T-helper 1 cell treated with Interleukin-12 subunit alpha and Interleukin-12 subunit beta and Interleukin-4 antibody, amounts not matched to agents 30 μg/mL and 1 μg/mL, for 36 hours (primary cell): ENCODE data around the gene CPA4.

Experiments used
- H3K27ac Mint-ChIP-seq: one replicate; pipeline ENCODE4 v1.8.0; 2021; ENCODE audit warnings: mild to moderate bottlenecking, mixed read lengths
- H3K27me3 Mint-ChIP-seq: one replicate; pipeline ENCODE4 v1.8.0; 2021; ENCODE audit warnings: low read depth, mixed read lengths
- H3K36me3 Mint-ChIP-seq: one replicate; pipeline ENCODE4 v1.8.0; 2021; ENCODE audit warnings: low read depth, mixed read lengths
- H3K4me1 Mint-ChIP-seq: one replicate; pipeline ENCODE4 v1.8.0; 2021; ENCODE audit warnings: low read depth, mixed read lengths
- H3K4me3 Mint-ChIP-seq: one replicate; pipeline ENCODE4 v1.8.0; 2021; ENCODE audit warnings: mild to moderate bottlenecking, moderate library complexity, mixed read lengths
- H3K9me3 Mint-ChIP-seq: one replicate; pipeline ENCODE4 v1.8.0; 2021; ENCODE audit warnings: mixed read lengths

Gene CPA4

DNA sequence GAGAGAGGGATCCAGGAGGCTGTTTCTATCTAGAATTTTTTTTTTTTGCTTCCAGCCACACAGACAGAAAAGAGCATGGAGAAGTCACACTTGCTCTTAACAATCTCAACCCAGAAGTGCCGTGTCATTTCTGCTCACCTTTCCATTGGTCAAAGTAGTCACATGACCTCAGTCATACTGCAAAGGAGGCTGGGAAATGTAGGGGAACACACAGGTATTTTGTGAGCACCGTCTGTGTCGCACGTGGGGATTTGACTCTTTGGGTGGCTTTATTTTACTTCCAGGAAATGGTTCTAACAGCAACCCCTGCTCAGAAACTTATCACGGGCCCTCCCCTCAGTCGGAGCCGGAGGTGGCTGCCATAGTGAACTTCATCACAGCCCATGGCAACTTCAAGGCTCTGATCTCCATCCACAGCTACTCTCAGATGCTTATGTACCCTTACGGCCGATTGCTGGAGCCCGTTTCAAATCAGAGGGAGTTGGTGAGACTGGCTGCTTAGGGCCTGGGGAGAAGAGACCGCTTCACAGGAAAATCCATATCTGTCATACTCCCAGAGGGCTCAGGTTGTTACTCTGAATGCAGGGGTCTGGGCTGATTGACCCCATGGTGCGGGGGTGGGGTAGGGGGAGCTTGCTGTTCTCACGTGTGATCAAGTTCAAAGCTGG, 74.3 kb downstream of the CPA4 start:
- H3K27me3 Mint-ChIP-seq, result no peaks in the 10 kb centered on the region
- no peaks in the 10 kb centered on the region for H3K9me3 Mint-ChIP-seq
- H3K27ac Mint-ChIP-seq, result peak overlapping the region; percentile 42
- H3K4me3 Mint-ChIP-seq, result peak overlapping the region; percentile 39
- H3K36me3 Mint-ChIP-seq, result no peaks in the 10 kb centered on the region
- H3K4me1 Mint-ChIP-seq, result peaks cover 17% of the 10 kb centered on the region

DNA sequence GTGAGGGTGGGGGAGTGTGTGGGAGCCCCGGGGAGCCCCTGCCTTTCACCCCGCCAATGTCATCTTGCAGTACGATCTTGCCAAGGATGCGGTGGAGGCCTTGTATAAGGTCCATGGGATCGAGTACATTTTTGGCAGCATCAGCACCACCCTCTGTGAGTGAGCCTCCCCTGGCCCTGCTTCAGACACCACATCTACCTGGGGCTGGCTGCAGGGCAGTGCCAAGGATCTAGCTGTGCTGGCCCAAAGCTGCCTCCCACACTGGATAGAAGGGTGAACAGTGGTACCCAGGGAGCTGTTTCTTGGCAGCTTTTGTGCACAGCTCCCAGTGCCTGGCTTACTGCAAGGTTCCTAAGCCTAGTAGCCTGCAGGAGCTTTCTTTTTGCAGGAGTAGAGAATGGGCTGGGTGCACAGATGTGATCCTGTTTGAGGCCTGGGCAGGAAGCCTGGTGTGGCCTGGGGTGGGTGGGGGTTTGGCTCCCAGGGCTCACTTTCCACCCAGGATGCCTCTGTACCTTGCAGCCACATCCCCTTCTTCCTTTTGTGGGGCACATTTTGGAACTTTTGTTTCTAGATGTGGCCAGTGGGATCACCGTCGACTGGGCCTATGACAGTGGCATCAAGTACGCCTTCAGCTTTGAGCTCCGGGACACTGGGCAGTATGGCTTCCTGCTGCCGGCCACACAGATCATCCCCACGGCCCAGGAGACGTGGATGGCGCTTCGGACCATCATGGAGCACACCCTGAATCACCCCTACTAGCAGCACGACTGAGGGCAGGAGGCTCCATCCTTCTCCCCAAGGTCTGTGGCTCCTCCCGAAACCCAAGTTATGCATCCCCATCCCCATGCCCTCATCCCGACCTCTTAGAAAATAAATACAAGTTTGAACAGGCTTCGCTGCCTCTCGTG, 75.1 kb downstream of the CPA4 start:
- Mint-ChIP-seq H3K27ac (no peak overlapping the region), H3K36me3 (no peaks in the 10 kb centered on the region), H3K27me3 (no peaks in the 10 kb centered on the region), H3K4me1 (peaks cover 17% of the 10 kb centered on the region), H3K4me3 (no peak overlapping the region), H3K9me3 (no peaks in the 10 kb centered on the region)

GRCh38 chr7:130369110-130369711, 76.2 kb downstream of the CPA4 start:
- Mint-ChIP-seq H3K27me3 (no peaks in the 10 kb centered on the region), H3K4me1 (peaks cover 17% of the 10 kb centered on the region), H3K36me3 (no peaks in the 10 kb centered on the region), H3K4me3 (no peak overlapping the region), H3K9me3 (no peaks in the 10 kb centered on the region), H3K27ac (peak overlapping the region; percentile 58)

DNA sequence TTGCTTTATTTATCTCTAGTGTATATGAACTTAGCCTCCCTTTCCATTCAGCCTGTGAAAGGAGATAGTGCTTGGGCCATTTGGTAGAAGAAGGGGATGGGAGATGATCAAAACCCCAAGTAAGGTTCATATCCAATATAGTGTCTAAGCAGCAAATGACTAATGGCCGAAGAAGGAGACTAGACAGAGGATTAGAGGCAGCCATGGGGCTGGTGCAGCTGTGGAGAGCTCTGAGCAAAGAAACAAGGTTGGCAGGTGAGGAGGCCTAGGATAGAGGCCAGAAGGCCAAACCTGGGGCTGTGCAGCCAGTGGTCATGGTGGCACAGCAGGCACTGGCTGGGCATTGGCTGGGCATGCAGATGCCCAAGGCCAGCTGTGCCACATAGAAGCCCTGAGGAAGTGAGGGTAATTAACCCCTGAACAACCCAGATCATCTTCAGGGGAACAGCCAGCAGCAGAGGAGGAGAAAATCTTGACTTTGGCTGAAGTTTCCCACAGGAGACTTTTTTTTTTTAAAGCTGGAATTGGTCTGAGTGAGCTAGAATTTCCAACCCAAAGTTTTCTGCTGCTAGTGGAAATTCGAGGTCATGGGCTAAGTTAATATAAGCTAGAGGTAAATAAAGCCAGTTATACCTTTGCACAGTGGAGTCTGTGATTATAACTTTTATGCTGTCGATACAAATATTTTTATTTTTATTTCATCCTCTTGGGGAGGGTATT, 77.0 kb downstream of the CPA4 start:
- no peak overlapping the region for H3K27ac Mint-ChIP-seq
- no peak overlapping the region for H3K4me3 Mint-ChIP-seq
- H3K36me3 Mint-ChIP-seq, result no peaks in the 10 kb centered on the region
- H3K4me1 Mint-ChIP-seq, result peaks cover 17% of the 10 kb centered on the region
- H3K9me3 Mint-ChIP-seq, result no peaks in the 10 kb centered on the region
- H3K27me3 Mint-ChIP-seq, result no peaks in the 10 kb centered on the region

DNA sequence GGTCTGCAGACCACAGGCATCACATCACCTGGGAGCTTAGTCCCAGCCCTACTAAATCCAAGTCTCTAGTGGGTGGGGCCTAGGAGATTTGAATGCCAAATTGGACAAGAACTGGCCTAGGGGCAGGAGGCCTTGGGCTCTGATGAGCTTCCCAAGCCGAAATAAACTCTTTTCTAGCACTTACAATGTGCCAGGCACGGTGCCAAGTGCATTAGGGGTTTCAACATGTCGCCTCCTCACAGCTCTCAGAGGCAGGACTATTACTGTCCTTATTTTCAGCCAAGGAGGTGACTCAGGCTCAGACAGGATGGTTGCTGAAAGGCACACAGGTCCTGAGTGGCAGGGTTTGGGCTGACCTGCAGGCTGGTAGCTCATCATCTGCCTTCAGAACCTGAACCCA, 78.1 kb downstream of the CPA4 start:
- no peaks in the 10 kb centered on the region for H3K36me3 Mint-ChIP-seq
- H3K27me3 Mint-ChIP-seq, result no peaks in the 10 kb centered on the region
- peaks cover under 1% of the 10 kb centered on the region for H3K9me3 Mint-ChIP-seq
- no peak overlapping the region for H3K4me3 Mint-ChIP-seq
- peaks cover 16% of the 10 kb centered on the region for H3K4me1 Mint-ChIP-seq
- no peak overlapping the region for H3K27ac Mint-ChIP-seq

- H3K4me3 Mint-ChIP-seq, result no peak overlapping the region
- H3K27ac Mint-ChIP-seq, result no peak overlapping the region
- no peaks in the 10 kb centered on the region for H3K36me3 Mint-ChIP-seq
- peaks cover 11% of the 10 kb centered on the region for H3K9me3 Mint-ChIP-seq
- no peaks in the 10 kb centered on the region for H3K27me3 Mint-ChIP-seq
- peaks cover 7% of the 10 kb centered on the region for H3K4me1 Mint-ChIP-seq
Measured at GRCh38 chr7:130372402-130373165, 79.6 kb downstream of the CPA4 start.
